Measurements from ENCODE around the gene WDR93.

DNA sequence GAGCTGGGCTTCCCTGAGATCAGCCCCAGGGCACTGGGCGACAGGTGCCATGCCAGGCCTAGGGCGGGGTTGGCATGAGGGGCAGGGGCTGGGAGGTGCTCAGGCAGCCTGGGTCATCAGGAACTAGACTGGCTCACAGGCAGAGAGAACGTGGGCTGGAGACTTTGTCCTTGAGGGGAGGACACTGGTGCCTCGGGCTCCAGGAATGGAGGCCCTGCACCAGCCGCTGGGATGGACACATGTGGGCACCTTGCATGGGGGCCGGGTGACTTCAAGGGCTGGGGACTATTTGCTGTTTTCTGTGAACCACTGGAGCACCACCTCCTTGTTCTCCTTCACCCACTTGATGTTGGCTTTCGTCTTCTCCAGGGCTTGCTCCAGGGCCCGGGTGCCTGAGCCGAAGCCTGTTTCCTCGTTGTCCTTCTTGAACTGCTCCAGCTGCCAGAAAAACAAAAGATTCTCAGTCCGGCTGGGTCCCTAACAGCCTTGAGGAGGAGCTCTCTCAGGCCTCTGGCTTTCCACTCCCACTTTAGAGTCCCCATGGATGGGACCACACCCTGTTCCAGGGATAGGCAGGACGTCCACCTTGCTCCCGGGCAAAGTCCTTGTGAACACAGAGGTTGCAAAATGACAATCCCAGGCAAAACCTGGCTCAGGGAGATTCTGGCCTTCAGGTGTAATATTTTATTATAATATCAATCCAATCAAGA lies 94.6 kb downstream of the WDR93 start:
- no peak for TF ChIP-seq PAX5 (IDR thresholded peaks at IDR 0.05; ENCODE audit: insufficient read depth, low read length, severe bottlenecking)
- no peak for TF ChIP-seq TAF1 (IDR thresholded peaks at IDR 0.05; ENCODE audit: low read depth, low read length)
- TF ChIP-seq POLR2AphosphoS5 (IDR thresholded peaks at IDR 0.05; ENCODE audit: low read depth, low read length): no peak
- TF ChIP-seq POLR2A (IDR thresholded peaks at IDR 0.05; ENCODE audit: low read depth, low read length): no peak
